ENCODE results near the gene CDHR3.
A peak's percentile ranks its signal among the peaks of the same experiment; 100 is the strongest.
"Not testable (repeated sequence)": the region's sequence is repeated elsewhere in the genome, so short reads cannot be mapped to it uniquely, and the experiment has no call there.

Gene CDHR3

GRCh38 chr7:105963038-105963667 lies at the start of gene CDHR3:
Gene CDHR3 (plus strand): TSS chr7:105963264. CDS start chr7:105963319, 55 bp downstream.
- DNase-seq: no peak

GRCh38 chr7:105913947-105914346 lies 49.1 kb upstream of the CDHR3 start:
- no peak for DNase-seq

GRCh38 chr7:105916603-105917002 lies 46.5 kb upstream of the CDHR3 start:
- no peak for DNase-seq

- no peak for DNase-seq
These were observed 45.4 kb upstream of the CDHR3 start for GRCh38 chr7:105917659-105918058.

GRCh38 chr7:105920766-105921165 lies 42.3 kb upstream of the CDHR3 start:
- no peak for DNase-seq

- no peak for DNase-seq
These were observed 38.1 kb upstream of the CDHR3 start for GRCh38 chr7:105924945-105925344.

GRCh38 chr7:105926131-105926530 lies 36.9 kb upstream of the CDHR3 start:
- no peak for DNase-seq

- DNase-seq: no peak
These were observed 31.9 kb upstream of the CDHR3 start for GRCh38 chr7:105931179-105931578.

GRCh38 chr7:105932835-105933477 lies 30.1 kb upstream of the CDHR3 start:
- no peak for DNase-seq

- peak; percentile 67 for DNase-seq
These were observed 28.4 kb upstream of the CDHR3 start for GRCh38 chr7:105934572-105935185.

- DNase-seq: no peak
These were observed 27.8 kb upstream of the CDHR3 start for GRCh38 chr7:105935250-105935649.

GRCh38 chr7:105937411-105937810 lies 25.7 kb upstream of the CDHR3 start:
- no peak for DNase-seq

- DNase-seq: no peak
These were observed 23.0 kb upstream of the CDHR3 start for GRCh38 chr7:105940109-105940508.

- DNase-seq: no peak
These were observed 21.5 kb upstream of the CDHR3 start for GRCh38 chr7:105941596-105941995.

GRCh38 chr7:105943486-105943885 lies 19.6 kb upstream of the CDHR3 start:
- DNase-seq: no peak

- DNase-seq: no peak
These were observed 17.2 kb upstream of the CDHR3 start for GRCh38 chr7:105945848-105946247.

- no peak for DNase-seq
These were observed 11.5 kb upstream of the CDHR3 start for GRCh38 chr7:105951597-105951996.

- no peak for DNase-seq
These were observed 10.0 kb upstream of the CDHR3 start for GRCh38 chr7:105952917-105953595.

GRCh38 chr7:105954711-105955110 lies 8.4 kb upstream of the CDHR3 start:
- DNase-seq: no peak

GRCh38 chr7:105955651-105956466 lies 7.2 kb upstream of the CDHR3 start:
- not testable (repeated sequence) for DNase-seq

GRCh38 chr7:105958012-105958411 lies 5.1 kb upstream of the CDHR3 start:
- no peak for DNase-seq

GRCh38 chr7:105962353-105962752 lies 711 bp upstream of the CDHR3 start:
- no peak for DNase-seq

- no peak for DNase-seq
These were observed 8.8 kb downstream of the CDHR3 start for GRCh38 chr7:105971845-105972244.

Data from hematopoietic multipotent progenitor cell treated with erythropoietin and hydrocortisone succinate and interleukin-3 and kit ligand, for 4 days (in vitro differentiated cells).